ENCODE measurements around the gene ATP5PD. TPM values are rescaled to one million over a fixed set of nuclear protein-coding genes. Genes with fewer than 3 reads are reported as not detected.

The ATP5PD gene
- total and polyA plus RNA-seq, 2 of the 8 experiments (the other 6 are each of a cell fraction or from before 2014, with no cell fraction given): 335 to 407 TPM

DNA sequence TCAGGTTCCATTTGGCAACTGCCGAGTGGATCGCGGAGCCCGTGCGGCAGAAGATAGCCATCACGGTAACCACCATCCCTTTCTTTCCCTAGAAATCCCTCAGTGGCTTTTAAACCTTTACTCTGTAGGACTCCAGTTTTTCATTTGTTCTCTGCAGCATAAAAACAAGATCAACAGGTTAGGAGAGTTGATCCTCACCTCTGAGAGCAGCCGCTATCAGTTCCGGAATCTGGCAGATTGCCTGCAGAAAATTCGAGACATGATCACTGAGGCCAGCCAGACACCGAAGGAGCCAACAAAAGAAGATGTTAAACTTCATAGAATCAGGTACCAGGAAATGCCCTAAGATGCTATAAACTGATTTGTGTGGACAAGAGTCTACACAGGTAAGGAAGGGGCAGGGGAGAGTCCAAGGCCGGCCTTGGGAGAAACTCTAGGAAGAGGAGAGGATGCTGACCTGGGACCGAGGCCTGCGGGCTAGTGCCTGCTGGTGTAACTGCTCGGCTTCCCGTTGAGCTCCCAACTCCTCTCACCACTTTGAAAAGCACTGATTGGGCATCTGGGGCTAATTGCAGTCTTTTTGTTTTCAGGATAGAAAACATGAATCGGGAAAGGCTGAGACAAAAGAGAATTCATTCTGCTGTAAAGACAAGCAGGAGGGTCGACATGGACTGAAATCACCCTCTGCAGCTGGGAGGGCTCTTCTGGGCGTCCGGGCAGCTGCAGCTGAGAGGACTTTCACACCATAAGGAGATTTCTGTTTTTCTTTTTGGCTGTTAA lies 26.2 kb downstream of the ATP5PD start (continued):
- TF ChIP-seq, protein P1, sequence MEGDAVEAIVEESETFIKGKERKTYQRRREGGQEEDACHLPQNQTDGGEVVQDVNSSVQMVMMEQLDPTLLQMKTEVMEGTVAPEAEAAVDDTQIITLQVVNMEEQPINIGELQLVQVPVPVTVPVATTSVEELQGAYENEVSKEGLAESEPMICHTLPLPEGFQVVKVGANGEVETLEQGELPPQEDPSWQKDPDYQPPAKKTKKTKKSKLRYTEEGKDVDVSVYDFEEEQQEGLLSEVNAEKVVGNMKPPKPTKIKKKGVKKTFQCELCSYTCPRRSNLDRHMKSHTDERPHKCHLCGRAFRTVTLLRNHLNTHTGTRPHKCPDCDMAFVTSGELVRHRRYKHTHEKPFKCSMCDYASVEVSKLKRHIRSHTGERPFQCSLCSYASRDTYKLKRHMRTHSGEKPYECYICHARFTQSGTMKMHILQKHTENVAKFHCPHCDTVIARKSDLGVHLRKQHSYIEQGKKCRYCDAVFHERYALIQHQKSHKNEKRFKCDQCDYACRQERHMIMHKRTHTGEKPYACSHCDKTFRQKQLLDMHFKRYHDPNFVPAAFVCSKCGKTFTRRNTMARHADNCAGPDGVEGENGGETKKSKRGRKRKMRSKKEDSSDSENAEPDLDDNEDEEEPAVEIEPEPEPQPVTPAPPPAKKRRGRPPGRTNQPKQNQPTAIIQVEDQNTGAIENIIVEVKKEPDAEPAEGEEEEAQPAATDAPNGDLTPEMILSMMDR (IDR thresholded peaks at IDR 0.05; ENCODE audit: control extremely low read depth in 1 of 3, insufficient read depth in 1 of 3, low read depth in 1 of 3, low read length in 3 of 3): no peak
- TF ChIP-seq MAFK (IDR thresholded peaks at IDR 0.05; ENCODE audit: low read depth, low read length) (no peak), CHD2 (IDR thresholded peaks at IDR 0.05; ENCODE audit: low read length) (no peak), TAF1 (IDR thresholded peaks at IDR 0.05; ENCODE audit: low read depth, low read length) (no peak), NRF1 (IDR thresholded peaks at IDR 0.05; ENCODE audit: low read depth, low read length) (no peak), BACH1 (IDR thresholded peaks at IDR 0.05; ENCODE audit: low read length) (no peak)
- TF ChIP-seq, protein P2, sequence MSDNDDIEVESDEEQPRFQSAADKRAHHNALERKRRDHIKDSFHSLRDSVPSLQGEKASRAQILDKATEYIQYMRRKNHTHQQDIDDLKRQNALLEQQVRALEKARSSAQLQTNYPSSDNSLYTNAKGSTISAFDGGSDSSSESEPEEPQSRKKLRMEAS (IDR thresholded peaks at IDR 0.05): no peak
- TF ChIP-seq, protein P3, sequence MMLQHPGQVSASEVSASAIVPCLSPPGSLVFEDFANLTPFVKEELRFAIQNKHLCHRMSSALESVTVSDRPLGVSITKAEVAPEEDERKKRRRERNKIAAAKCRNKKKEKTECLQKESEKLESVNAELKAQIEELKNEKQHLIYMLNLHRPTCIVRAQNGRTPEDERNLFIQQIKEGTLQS (IDR thresholded peaks at IDR 0.05; ENCODE audit: insufficient read depth, low read depth, low read length): no peak
